Upper lobe of right lung (tissue), 1 donor: Measurements from ENCODE around the gene NUSAP1. TPM values are rescaled to one million over a fixed set of nuclear protein-coding genes. Genes with fewer than 3 reads are reported as not detected.
"Not testable (repeated sequence)": the region's sequence is repeated elsewhere in the genome, so short reads cannot be mapped to it uniquely, and the experiment has no call there.

Source experiments
- ATAC-seq: fragments of 200-7000 bp; cut with Tn5 transposase; one replicate; pipeline ENCODE4 v1.9.1; 2020; ENCODE audit warnings: mild to moderate bottlenecking, moderate library complexity
- DNase-seq: peaks from one replicate; pipeline ENCODE4 v3.0.0-alpha.2; 2020
- H3K27ac ChIP-seq: fragments of 200-600 bp; one replicate; pipeline ENCODE4 v1.8.0; 2022
- H3K27me3 ChIP-seq: fragments of 200-600 bp; one replicate; pipeline ENCODE4 v1.8.0; 2022; ENCODE audit warnings: mild to moderate bottlenecking
- H3K36me3 ChIP-seq: fragments of 200-600 bp; one replicate; pipeline ENCODE4 v1.8.0; 2022
- H3K4me1 ChIP-seq: fragments of 200-600 bp; one replicate; pipeline ENCODE4 v1.8.0; 2022
- H3K4me3 ChIP-seq: fragments of 200-600 bp; one replicate; pipeline ENCODE4 v1.8.0; 2022; ENCODE audit warnings: mild to moderate bottlenecking
- H3K9me3 ChIP-seq: fragments of 200-600 bp; one replicate; pipeline ENCODE4 v1.8.0; 2022
- CTCF ChIP-seq: fragments of 200-600 bp; IDR thresholded peaks from one replicate; pipeline ENCODE4 v1.8.0; 2022; ENCODE audit warnings: antibody characterized with exemption
- intact Hi-C: fragments of 100-400 bp; cut with DNase I; formaldehyde crosslinking; loops from one replicate; pipeline ENCODE4 v1.11.0; 2022
- total RNA-seq: library from RNA; stranded (reverse); fragmentation: NEBNext Ultra II Directional; extraction: Animal tissue kit (Norgen Biotek cat#: 25700); gene quantifications from one replicate; pipeline ENCODE4 v1.2.1, GENCODE V29; 2021
- donor health status: DM: no; HTN: yes; CAD: no; lungs with severe emphysema.

NUSAP1 gene
- total RNA-seq, 1 donor from 2014 or later: 6.7 TPM

DNA sequence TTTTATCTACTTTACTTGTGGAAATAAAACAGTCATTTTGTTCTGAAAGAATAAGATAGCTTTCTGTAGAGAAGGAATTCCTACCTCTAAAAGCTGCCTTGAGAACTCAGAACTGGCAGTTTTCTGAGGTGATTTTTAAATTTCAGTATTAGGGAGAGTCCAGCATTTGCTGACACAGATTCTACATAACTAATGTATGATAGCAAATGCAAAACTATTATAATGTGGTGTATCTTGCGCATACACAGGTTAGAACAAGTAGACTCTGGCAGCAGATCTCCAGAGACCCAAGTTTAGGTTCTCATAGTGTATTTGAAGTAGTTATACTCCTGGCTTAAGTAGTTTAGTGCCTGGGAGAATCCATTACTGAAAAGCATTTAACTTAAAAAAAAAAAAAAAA lies 31.1 kb upstream of the NUSAP1 start:
- peaks cover 38% of the 10 kb centered on the region for H3K36me3 ChIP-seq
- intact Hi-C loops: no loop called here
- H3K4me3 ChIP-seq: no peak overlapping the region
- TF ChIP-seq CTCF: no peak
- H3K27ac ChIP-seq: no peak overlapping the region
- H3K27me3 ChIP-seq: no peaks in the 10 kb centered on the region
- DNase-seq (no peak), ATAC-seq (no peak)
- H3K4me1 ChIP-seq: no peaks in the 10 kb centered on the region
- no peaks in the 10 kb centered on the region for H3K9me3 ChIP-seq

DNA sequence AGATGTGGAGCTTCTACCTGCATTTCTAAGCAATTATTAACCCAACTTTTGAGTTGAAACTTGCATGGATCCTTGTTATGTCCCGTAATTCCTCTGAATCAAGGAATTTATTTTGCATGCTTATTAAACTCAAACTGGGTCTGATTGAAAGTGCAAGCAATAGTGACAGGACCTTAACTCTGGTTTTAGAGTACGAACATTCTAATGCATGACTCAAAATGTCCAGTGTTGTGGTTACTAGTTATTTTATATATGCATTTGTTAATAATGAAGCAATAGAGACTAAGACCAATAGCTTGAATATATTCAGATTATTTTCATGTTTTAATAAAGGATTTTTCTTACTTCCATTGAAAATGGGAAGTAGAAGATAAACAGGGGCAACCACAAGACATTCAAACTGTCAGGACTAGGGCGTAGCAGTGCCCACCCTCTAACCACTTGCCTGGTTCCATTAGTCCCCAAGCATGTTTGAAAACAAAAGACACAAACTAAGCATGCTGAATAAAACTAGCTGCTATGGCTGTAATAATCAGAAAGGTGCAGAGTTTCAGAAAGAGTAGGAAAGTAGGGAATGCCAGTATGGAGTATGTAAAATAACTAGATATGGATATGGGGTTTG lies 28.4 kb upstream of the NUSAP1 start:
- Histone ChIP-seq H3K4me3 (no peak overlapping the region), H3K36me3 (peaks cover 14% of the 10 kb centered on the region), H3K4me1 (no peaks in the 10 kb centered on the region), H3K27ac (no peak overlapping the region), H3K27me3 (no peaks in the 10 kb centered on the region), H3K9me3 (no peaks in the 10 kb centered on the region)
- no peak for DNase-seq
- TF ChIP-seq CTCF: no peak
- ATAC-seq: no peak
- intact Hi-C loops: no loop called here

DNA sequence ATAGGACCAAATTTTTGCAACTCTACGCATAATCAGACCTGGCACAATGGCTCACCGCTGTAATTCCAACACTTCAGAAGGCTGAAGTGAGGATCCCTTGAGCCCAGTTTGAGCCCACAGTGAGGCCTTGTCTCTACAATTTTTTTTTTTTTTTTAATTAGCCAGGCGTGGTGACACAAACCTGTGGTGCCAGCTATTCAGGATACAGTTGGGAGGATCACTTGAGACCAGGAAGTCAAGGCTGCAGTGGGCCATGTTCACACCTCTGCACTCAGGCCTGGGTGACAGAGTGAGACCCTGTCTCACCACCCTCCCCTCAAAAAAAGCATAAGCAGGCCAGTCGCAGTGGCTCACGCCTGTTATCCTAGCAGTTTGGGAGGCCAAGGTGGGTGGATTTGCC lies 25.0 kb upstream of the NUSAP1 start:
- TF ChIP-seq CTCF: no peak
- no peaks in the 10 kb centered on the region for H3K27me3 ChIP-seq

DNA sequence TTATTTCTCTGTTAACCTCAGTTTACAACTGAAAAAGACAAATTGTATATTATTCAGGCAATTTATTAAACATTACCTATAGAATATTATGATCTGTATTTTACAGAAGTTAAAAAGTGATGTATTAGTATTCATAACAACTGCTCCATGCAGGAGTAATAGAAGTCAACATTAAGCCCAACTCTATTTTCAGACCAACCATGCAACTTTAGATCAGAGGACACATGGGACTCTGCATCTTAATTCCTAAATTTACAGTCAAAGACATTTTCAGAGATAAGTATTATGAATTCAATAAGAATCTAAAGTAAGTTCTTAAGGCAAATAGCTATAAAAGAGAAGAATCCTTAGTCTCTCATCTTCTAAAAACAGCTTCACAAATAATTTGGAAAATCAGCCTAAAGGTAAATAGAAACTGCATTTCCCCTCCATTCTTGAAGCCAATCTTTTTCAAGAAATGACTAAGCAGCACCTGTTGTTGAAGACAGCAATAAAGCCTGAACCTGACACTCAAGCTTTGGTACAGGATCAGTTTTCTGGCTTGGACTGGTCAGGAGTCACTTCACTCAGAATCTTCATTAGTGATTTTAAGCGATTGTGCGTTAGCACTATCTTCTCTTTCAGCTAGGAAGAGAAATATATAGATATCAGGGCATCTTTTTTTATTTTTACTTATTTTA lies 23.3 kb upstream of the NUSAP1 start:
- Histone ChIP-seq H3K4me3 (no peak overlapping the region), H3K27ac (no peak overlapping the region), H3K27me3 (no peaks in the 10 kb centered on the region), H3K4me1 (no peaks in the 10 kb centered on the region), H3K36me3 (peaks cover 5% of the 10 kb centered on the region), H3K9me3 (no peaks in the 10 kb centered on the region)
- ATAC-seq (no peak), DNase-seq (no peak)
- intact Hi-C loops: no loop called here
- TF ChIP-seq CTCF: no peak

More for the DNA sequence above, 25.0 kb upstream of the NUSAP1 start:
- Histone ChIP-seq H3K9me3 (no peaks in the 10 kb centered on the region), H3K36me3 (peaks cover 5% of the 10 kb centered on the region), H3K27ac (no peak overlapping the region), H3K4me1 (no peaks in the 10 kb centered on the region), H3K4me3 (no peak overlapping the region)
- ATAC-seq (no peak), DNase-seq (no peak)
- intact Hi-C loops: no loop called here

DNA sequence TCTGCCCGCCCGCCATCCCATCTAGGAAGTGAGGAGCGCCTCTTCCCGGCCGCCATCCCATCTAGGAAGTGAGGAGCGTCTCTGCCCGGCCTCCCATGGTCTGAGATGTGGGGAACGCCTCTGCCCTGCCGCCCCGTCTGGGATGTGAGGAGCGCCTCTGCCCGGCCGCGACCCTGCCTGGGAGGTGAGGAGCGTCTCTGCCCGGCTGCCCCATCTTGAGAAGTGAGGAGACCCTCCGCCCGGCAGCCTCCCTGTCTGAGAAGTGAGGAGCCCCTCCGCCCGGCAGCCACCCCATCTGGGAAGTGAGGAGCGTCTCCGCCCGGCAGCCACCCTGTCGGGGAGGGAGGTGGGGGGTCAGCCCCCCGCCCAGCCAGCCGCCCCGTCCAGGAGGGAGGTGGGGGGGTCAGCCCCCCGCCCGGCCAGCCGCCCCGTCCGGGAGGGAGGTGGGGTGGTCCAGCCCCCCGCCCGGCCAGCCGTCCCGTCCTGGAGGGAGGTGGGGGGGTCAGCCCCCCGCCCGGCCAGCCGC lies 11.8 kb upstream of the NUSAP1 start:
- ATAC-seq, DNase-seq: not testable (repeated sequence)

GRCh38 chr15:41323611-41324010 lies 9.1 kb upstream of the NUSAP1 start:
- H3K4me1 ChIP-seq: no peaks in the 10 kb centered on the region
- ATAC-seq: no peak
- intact Hi-C loops: no loop called here
- no peaks in the 10 kb centered on the region for H3K27me3 ChIP-seq
- no peak overlapping the region for H3K27ac ChIP-seq
- no peak for TF ChIP-seq CTCF
- H3K36me3 ChIP-seq: no peaks in the 10 kb centered on the region
- no peak for DNase-seq
- no peaks in the 10 kb centered on the region for H3K9me3 ChIP-seq
- no peak overlapping the region for H3K4me3 ChIP-seq

More for the DNA sequence above, 11.8 kb upstream of the NUSAP1 start:
- H3K9me3 ChIP-seq, intact Hi-C loops, H3K4me3 ChIP-seq, H3K4me1 ChIP-seq, H3K27ac ChIP-seq, H3K27me3 ChIP-seq, H3K36me3 ChIP-seq: not testable (repeated sequence)
